ENCODE results near the gene ADH1B.
"Not testable (repeated sequence)": the region's sequence is repeated elsewhere in the genome, so short reads cannot be mapped to it uniquely, and the experiment has no call there.

Gene ADH1B

GRCh38 chr4:99317811-99318210, 3.4 kb downstream of the ADH1B start:
- DNase-seq, result not testable (repeated sequence)

GRCh38 chr4:99317354-99317753, 3.8 kb downstream of the ADH1B start:
- no peak for DNase-seq

GRCh38 chr4:99315839-99316238, 5.4 kb downstream of the ADH1B start:
- peak; percentile 2 for DNase-seq

GRCh38 chr4:99314211-99314610, 7.0 kb downstream of the ADH1B start:
- no peak for DNase-seq

- no peak for DNase-seq
Observed at GRCh38 chr4:99310389-99310788, 10.8 kb downstream of the ADH1B start.

- DNase-seq, result no peak
Observed at GRCh38 chr4:99305638-99306400, 15.4 kb downstream of the ADH1B start.

GRCh38 chr4:99301376-99302164, 19.6 kb downstream of the ADH1B start:
- DNase-seq, result no peak

- peak; percentile 76 for DNase-seq
Observed at GRCh38 chr4:99300934-99301333, 20.3 kb downstream of the ADH1B start.

GRCh38 chr4:99293357-99293756, 27.8 kb downstream of the ADH1B start:
- DNase-seq, result no peak

GRCh38 chr4:99290848-99291786, 30.1 kb downstream of the ADH1B start, which contains the start of gene ADH1A:
Gene ADH1A, minus strand, starts transcription at chr4:99290985. Its CDS starts 71 bp downstream, at chr4:99290914.
- DNase-seq, result no peak

- DNase-seq, result no peak
Observed at GRCh38 chr4:99285387-99285786, 35.8 kb downstream of the ADH1B start.

- no peak for DNase-seq
Observed at GRCh38 chr4:99282731-99283130, 38.5 kb downstream of the ADH1B start.

- no peak for DNase-seq
Observed at GRCh38 chr4:99281261-99281660, 39.9 kb downstream of the ADH1B start.

- DNase-seq, result no peak
Observed at GRCh38 chr4:99276417-99276816, 44.8 kb downstream of the ADH1B start.

- DNase-seq, result no peak
Observed at GRCh38 chr4:99275885-99276284, 45.3 kb downstream of the ADH1B start.

- no peak for DNase-seq
Observed at GRCh38 chr4:99275050-99275449, 46.2 kb downstream of the ADH1B start.

- DNase-seq, result no peak
Observed at GRCh38 chr4:99273704-99274103, 47.5 kb downstream of the ADH1B start.

- DNase-seq, result no peak
Observed at GRCh38 chr4:99264927-99265326, 56.3 kb downstream of the ADH1B start.
